SK-N-SH (cell line): Measurements from ENCODE around the gene C1orf232.

Source experiments
- EP300 ChIP-seq, 2 experiments: IDR thresholded peaks; 2 replicates each; pipeline versions ENCODE4 v1.4.0 to v1.6.1; 2012; ENCODE audit warnings: borderline replicate concordance in 1 of 2, low read depth in 1 of 2, low read length in 1 of 2
- FOXM1 ChIP-seq: IDR thresholded peaks from 2 replicates; pipeline ENCODE4 v1.4.0; 2012; ENCODE audit warnings: low read depth, mild to moderate bottlenecking
- GABPA ChIP-seq: IDR thresholded peaks from 2 replicates; pipeline ENCODE4 v1.4.0; 2012; ENCODE audit warnings: low read depth, mild to moderate bottlenecking
- JUND ChIP-seq: IDR thresholded peaks from 2 replicates; pipeline ENCODE4 v1.4.0; 2012
- MEF2A ChIP-seq: IDR thresholded peaks from 2 replicates; pipeline ENCODE4 v1.4.0; 2012; ENCODE audit warnings: low read depth, borderline replicate concordance
- NRF1 ChIP-seq: IDR thresholded peaks from 2 replicates; pipeline ENCODE4 v1.6.1; 2012; ENCODE audit warnings: low read depth, mild to moderate bottlenecking, low read length
- POLR2AphosphoS5 ChIP-seq: IDR thresholded peaks from 2 replicates; pipeline ENCODE4 v1.6.1; 2012; ENCODE audit warnings: low read depth, low read length
- RXRA ChIP-seq: IDR thresholded peaks from 2 replicates; pipeline ENCODE4 v1.4.0; 2012; ENCODE audit warnings: low read depth, mild to moderate bottlenecking, borderline replicate concordance
- TEAD4 ChIP-seq: IDR thresholded peaks from 2 replicates; pipeline ENCODE4 v1.4.0; 2012; ENCODE audit warnings: mild to moderate bottlenecking, borderline replicate concordance; ENCODE audit not compliant: insufficient read depth
- YY1 ChIP-seq: IDR thresholded peaks from 2 replicates; pipeline ENCODE4 v1.4.0; 2012; ENCODE audit warnings: low read depth, mild to moderate bottlenecking
- TF ChIP-seq, protein P1 (sequence below): fragments of 200-600 bp; sonication (generic); IDR thresholded peaks from 2 replicates; pipeline ENCODE4 v1.6.1; 2017; ENCODE audit warnings: antibody characterized with exemption, mild to moderate bottlenecking, moderate library complexity
- TF ChIP-seq, protein P2 (sequence below): IDR thresholded peaks from 2 replicates; pipeline ENCODE4 v1.4.0; 2012; ENCODE audit warnings: low read depth
- TF ChIP-seq, protein P3 (sequence below): IDR thresholded peaks from 2 replicates; pipeline ENCODE4 v1.6.1; 2012; ENCODE audit warnings: mild to moderate bottlenecking, low read depth, low read length, moderate library complexity
- TF ChIP-seq, protein P4 (sequence below): IDR thresholded peaks from 2 replicates; pipeline ENCODE4 v1.4.0; 2012; ENCODE audit warnings: low read depth, borderline replicate concordance

DNA sequence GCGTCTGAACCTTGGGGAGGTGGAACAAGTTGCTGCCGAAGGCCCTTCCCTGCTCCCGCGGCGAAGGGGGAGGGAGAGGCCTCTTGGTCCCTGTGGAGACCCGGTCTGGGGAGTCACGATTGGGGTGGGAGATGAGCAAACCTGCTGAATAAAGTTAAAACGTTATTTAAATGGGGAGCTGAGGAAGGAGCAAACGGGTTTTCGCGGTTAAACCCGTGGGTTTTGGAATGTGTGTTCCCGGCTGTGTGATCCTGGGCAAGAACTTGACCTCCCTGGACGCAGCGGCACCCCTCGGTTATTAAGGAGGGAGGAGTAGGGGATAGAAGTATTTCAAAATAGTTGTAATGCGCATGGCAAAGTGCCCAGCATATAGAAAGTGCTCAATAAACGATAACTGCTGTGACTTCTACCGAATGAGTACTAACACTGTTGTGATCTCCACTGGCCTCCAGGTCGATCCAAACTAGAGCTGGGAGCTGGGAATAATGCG is 6.5 kb downstream of the C1orf232 start:
- no peak for TF ChIP-seq RXRA
- TF ChIP-seq MEF2A = no peak
- TF ChIP-seq, protein P1, sequence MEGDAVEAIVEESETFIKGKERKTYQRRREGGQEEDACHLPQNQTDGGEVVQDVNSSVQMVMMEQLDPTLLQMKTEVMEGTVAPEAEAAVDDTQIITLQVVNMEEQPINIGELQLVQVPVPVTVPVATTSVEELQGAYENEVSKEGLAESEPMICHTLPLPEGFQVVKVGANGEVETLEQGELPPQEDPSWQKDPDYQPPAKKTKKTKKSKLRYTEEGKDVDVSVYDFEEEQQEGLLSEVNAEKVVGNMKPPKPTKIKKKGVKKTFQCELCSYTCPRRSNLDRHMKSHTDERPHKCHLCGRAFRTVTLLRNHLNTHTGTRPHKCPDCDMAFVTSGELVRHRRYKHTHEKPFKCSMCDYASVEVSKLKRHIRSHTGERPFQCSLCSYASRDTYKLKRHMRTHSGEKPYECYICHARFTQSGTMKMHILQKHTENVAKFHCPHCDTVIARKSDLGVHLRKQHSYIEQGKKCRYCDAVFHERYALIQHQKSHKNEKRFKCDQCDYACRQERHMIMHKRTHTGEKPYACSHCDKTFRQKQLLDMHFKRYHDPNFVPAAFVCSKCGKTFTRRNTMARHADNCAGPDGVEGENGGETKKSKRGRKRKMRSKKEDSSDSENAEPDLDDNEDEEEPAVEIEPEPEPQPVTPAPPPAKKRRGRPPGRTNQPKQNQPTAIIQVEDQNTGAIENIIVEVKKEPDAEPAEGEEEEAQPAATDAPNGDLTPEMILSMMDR = no peak
- TF ChIP-seq, protein P2, sequence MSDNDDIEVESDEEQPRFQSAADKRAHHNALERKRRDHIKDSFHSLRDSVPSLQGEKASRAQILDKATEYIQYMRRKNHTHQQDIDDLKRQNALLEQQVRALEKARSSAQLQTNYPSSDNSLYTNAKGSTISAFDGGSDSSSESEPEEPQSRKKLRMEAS = no peak
- no peak for TF ChIP-seq EP300 (IDR thresholded peaks at IDR 0.05; ENCODE audit: borderline replicate concordance in 1 of 2, low read depth in 1 of 2, low read length in 1 of 2)
- no peak for TF ChIP-seq POLR2AphosphoS5
- no peak for TF ChIP-seq FOXM1
- TF ChIP-seq JUND = no peak
- TF ChIP-seq NRF1 = no peak
- no peak for TF ChIP-seq GABPA
- no peak for TF ChIP-seq TEAD4
- no peak for TF ChIP-seq YY1
- TF ChIP-seq, protein P3, sequence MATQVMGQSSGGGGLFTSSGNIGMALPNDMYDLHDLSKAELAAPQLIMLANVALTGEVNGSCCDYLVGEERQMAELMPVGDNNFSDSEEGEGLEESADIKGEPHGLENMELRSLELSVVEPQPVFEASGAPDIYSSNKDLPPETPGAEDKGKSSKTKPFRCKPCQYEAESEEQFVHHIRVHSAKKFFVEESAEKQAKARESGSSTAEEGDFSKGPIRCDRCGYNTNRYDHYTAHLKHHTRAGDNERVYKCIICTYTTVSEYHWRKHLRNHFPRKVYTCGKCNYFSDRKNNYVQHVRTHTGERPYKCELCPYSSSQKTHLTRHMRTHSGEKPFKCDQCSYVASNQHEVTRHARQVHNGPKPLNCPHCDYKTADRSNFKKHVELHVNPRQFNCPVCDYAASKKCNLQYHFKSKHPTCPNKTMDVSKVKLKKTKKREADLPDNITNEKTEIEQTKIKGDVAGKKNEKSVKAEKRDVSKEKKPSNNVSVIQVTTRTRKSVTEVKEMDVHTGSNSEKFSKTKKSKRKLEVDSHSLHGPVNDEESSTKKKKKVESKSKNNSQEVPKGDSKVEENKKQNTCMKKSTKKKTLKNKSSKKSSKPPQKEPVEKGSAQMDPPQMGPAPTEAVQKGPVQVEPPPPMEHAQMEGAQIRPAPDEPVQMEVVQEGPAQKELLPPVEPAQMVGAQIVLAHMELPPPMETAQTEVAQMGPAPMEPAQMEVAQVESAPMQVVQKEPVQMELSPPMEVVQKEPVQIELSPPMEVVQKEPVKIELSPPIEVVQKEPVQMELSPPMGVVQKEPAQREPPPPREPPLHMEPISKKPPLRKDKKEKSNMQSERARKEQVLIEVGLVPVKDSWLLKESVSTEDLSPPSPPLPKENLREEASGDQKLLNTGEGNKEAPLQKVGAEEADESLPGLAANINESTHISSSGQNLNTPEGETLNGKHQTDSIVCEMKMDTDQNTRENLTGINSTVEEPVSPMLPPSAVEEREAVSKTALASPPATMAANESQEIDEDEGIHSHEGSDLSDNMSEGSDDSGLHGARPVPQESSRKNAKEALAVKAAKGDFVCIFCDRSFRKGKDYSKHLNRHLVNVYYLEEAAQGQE = no peak
- TF ChIP-seq, protein P4, sequence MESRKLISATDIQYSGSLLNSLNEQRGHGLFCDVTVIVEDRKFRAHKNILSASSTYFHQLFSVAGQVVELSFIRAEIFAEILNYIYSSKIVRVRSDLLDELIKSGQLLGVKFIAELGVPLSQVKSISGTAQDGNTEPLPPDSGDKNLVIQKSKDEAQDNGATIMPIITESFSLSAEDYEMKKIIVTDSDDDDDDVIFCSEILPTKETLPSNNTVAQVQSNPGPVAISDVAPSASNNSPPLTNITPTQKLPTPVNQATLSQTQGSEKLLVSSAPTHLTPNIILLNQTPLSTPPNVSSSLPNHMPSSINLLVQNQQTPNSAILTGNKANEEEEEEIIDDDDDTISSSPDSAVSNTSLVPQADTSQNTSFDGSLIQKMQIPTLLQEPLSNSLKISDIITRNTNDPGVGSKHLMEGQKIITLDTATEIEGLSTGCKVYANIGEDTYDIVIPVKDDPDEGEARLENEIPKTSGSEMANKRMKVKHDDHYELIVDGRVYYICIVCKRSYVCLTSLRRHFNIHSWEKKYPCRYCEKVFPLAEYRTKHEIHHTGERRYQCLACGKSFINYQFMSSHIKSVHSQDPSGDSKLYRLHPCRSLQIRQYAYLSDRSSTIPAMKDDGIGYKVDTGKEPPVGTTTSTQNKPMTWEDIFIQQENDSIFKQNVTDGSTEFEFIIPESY = no peak
